GM21526 (cell line): Measurements from ENCODE around the gene FABP7.

ENCODE experiments used
- ATAC-seq: cut with Tn5 transposase; IDR thresholded peaks from one replicate; pipeline ENCODE4 v1.9.1; 2021; ENCODE audit warnings: moderate library complexity; ENCODE audit not compliant: unreplicated experiment, low FRiP score

Gene FABP7

DNA sequence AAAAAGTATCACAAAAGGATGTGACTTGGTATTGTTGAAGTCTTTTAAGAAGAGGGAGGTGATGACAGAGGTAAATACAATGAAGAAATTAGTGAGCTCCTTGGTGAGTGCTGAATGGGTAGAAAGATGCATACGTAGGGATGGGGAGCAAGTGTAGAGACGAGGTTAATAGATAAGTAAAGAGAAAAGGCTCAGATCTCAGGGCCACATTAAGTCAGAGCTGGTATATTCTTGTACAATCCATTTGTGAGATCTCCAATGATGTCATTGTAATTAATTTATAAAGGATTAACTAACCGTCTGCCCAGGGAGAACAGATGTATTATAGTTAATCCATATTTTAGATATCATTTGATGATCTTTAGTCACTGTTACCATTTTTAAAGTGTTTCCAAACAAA, 52.9 kb downstream of the FABP7 start:
- no peak for ATAC-seq

- no peak for ATAC-seq
Observed at GRCh38 chr6:122833021-122833491, 53.5 kb downstream of the FABP7 start.
